GM23338 (cell line): ENCODE data around the gene DAB1.

ENCODE experiments used
- EZH2 ChIP-seq: fragments of 200-600 bp; sonication (generic); IDR thresholded peaks from one replicate; pipeline ENCODE4 v1.8.0; 2017; ENCODE audit warnings: antibody characterized with exemption, mild to moderate bottlenecking, low read depth; ENCODE audit not compliant: unreplicated experiment
- POLR2AphosphoS5 ChIP-seq: IDR thresholded peaks from 2 replicates; pipeline ENCODE4 v1.6.1; 2016; ENCODE audit warnings: antibody characterized with exemption, low read depth
- STAT1 ChIP-seq: IDR thresholded peaks from one replicate; pipeline ENCODE4 v1.6.1; 2016; ENCODE audit warnings: antibody characterized with exemption; ENCODE audit not compliant: unreplicated experiment
- TF ChIP-seq, protein P1 (sequence below), 2 experiments: fragments of 200-600 bp in 1 of 2; sonication (generic) in 1 of 2; conservative IDR thresholded peaks; 2 replicates each; pipeline versions ENCODE4 v1.5.1 to v1.6.1; 2016 to 2017; ENCODE audit warnings: antibody characterized with exemption in 2 of 2, low read depth in 2 of 2, mild to moderate bottlenecking in 2 of 2, moderate library complexity in 1 of 2

- TF ChIP-seq, protein P1, sequence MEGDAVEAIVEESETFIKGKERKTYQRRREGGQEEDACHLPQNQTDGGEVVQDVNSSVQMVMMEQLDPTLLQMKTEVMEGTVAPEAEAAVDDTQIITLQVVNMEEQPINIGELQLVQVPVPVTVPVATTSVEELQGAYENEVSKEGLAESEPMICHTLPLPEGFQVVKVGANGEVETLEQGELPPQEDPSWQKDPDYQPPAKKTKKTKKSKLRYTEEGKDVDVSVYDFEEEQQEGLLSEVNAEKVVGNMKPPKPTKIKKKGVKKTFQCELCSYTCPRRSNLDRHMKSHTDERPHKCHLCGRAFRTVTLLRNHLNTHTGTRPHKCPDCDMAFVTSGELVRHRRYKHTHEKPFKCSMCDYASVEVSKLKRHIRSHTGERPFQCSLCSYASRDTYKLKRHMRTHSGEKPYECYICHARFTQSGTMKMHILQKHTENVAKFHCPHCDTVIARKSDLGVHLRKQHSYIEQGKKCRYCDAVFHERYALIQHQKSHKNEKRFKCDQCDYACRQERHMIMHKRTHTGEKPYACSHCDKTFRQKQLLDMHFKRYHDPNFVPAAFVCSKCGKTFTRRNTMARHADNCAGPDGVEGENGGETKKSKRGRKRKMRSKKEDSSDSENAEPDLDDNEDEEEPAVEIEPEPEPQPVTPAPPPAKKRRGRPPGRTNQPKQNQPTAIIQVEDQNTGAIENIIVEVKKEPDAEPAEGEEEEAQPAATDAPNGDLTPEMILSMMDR (conservative IDR thresholded peaks at IDR 0.05; ENCODE audit: low read depth in 2 of 2): no peak
- TF ChIP-seq EZH2 (no peak), POLR2AphosphoS5 (no peak), STAT1 (no peak)
Measured at GRCh38 chr1:57272150-57272549, 151.7 kb downstream of the DAB1 start.
